AG08396 (cell line): ENCODE data around the gene DENND1B.
"Not testable (repeated sequence)": the region's sequence is repeated elsewhere in the genome, so short reads cannot be mapped to it uniquely, and the experiment has no call there.

ENCODE experiments used
- DNase-seq: peaks from one replicate; pipeline ENCODE4 v3.0.0; 2012; ENCODE audit warnings: low spot score, mixed read lengths

The DENND1B gene

GRCh38 chr1:197745911-197746310 lies 29.4 kb downstream of the DENND1B start:
- DNase-seq: no peak

GRCh38 chr1:197744979-197745378 lies 30.3 kb downstream of the DENND1B start:
- DNase-seq: no peak

- no peak for DNase-seq
Measured at GRCh38 chr1:197743578-197743977, 31.7 kb downstream of the DENND1B start.

GRCh38 chr1:197740992-197741391 lies 34.3 kb downstream of the DENND1B start:
- no peak for DNase-seq

GRCh38 chr1:197738927-197739326 lies 36.4 kb downstream of the DENND1B start:
- DNase-seq: no peak

- no peak for DNase-seq
Measured at GRCh38 chr1:197737916-197738315, 37.4 kb downstream of the DENND1B start.

GRCh38 chr1:197736685-197737084 lies 38.6 kb downstream of the DENND1B start:
- DNase-seq: peak; percentile 25

- no peak for DNase-seq
Measured at GRCh38 chr1:197735461-197735860, 39.8 kb downstream of the DENND1B start.

GRCh38 chr1:197733324-197733723 lies 42.0 kb downstream of the DENND1B start:
- DNase-seq: no peak

- no peak for DNase-seq
Measured at GRCh38 chr1:197732187-197732586, 43.1 kb downstream of the DENND1B start.

GRCh38 chr1:197731449-197731848 lies 43.8 kb downstream of the DENND1B start:
- no peak for DNase-seq

GRCh38 chr1:197725976-197726375 lies 49.3 kb downstream of the DENND1B start:
- DNase-seq: no peak

GRCh38 chr1:197725044-197725443 lies 50.2 kb downstream of the DENND1B start:
- DNase-seq: no peak

- no peak for DNase-seq
Measured at GRCh38 chr1:197715806-197716205, 59.5 kb downstream of the DENND1B start.

- no peak for DNase-seq
Measured at GRCh38 chr1:197706601-197707000, 68.7 kb downstream of the DENND1B start.

- no peak for DNase-seq
Measured at GRCh38 chr1:197705941-197706340, 69.3 kb downstream of the DENND1B start.

- not testable (repeated sequence) for DNase-seq
Measured at GRCh38 chr1:197700688-197701087, 74.6 kb downstream of the DENND1B start.

- peak; percentile 4 for DNase-seq
Measured at GRCh38 chr1:197696372-197696771, 78.9 kb downstream of the DENND1B start.

GRCh38 chr1:197695961-197696360 lies 79.3 kb downstream of the DENND1B start:
- no peak for DNase-seq

GRCh38 chr1:197692965-197693364 lies 82.3 kb downstream of the DENND1B start:
- no peak for DNase-seq

GRCh38 chr1:197691816-197692215 lies 83.5 kb downstream of the DENND1B start:
- DNase-seq: no peak

GRCh38 chr1:197690074-197690473 lies 85.2 kb downstream of the DENND1B start:
- no peak for DNase-seq

- DNase-seq: no peak
Measured at GRCh38 chr1:197688233-197688632, 87.0 kb downstream of the DENND1B start.

- DNase-seq: no peak
Measured at GRCh38 chr1:197686702-197687355, 88.5 kb downstream of the DENND1B start.
